Ovary (tissue), 9 donors: ENCODE data around the gene CDC42. TPM values are rescaled to one million over a fixed set of nuclear protein-coding genes. Genes with fewer than 3 reads are reported as not detected.

ENCODE experiments used
- DNase-seq, 5 donors: peaks; one replicate each; pipeline ENCODE4 v3.0.0-alpha.2; 2019 to 2020
- H3K27ac ChIP-seq, 2 donors: fragments of 200-600 bp; one replicate each; pipeline versions ENCODE4 v1.5.1 to v1.8.0; 2019 to 2022
- H3K27me3 ChIP-seq: fragments of 200-600 bp; one replicate; pipeline ENCODE4 v1.8.0; 2022
- H3K36me3 ChIP-seq: fragments of 200-600 bp; sonication (generic); one replicate; pipeline ENCODE4 v1.5.1; 2019
- H3K4me1 ChIP-seq: one replicate; pipeline ENCODE4 v1.8.1; 2013; ENCODE audit warnings: mild to moderate bottlenecking, moderate library complexity; ENCODE audit not compliant: insufficient read depth
- H3K4me3 ChIP-seq: fragments of 200-600 bp; sonication (generic); one replicate; pipeline ENCODE4 v1.5.1; 2017
- H3K9me3 ChIP-seq, 2 donors: fragments of 200-600 bp in 1 of 2; sonication (generic) in 1 of 2; one replicate each; pipeline versions ENCODE4 v1.5.1 to v1.8.1; 2013 to 2019; ENCODE audit warnings: mild to moderate bottlenecking in 1 of 2, moderate library complexity in 1 of 2
- EP300 ChIP-seq: sonication (generic); formaldehyde crosslinking; IDR thresholded peaks from one replicate; pipeline ENCODE4 v1.6.1; 2017; ENCODE audit warnings: antibody characterized with exemption
- POLR2A ChIP-seq: fragments of 450-650 bp; IDR thresholded peaks from one replicate; pipeline ENCODE4 v1.6.1; 2017; ENCODE audit warnings: antibody characterized with exemption, mild to moderate bottlenecking, moderate library complexity
- WGBS, 3 donors: extraction: QIAGEN DNeasy Blood & Tissue Kit in 1 of 3; methylation state at CpG; one replicate each; pipeline versions ENCODE4 v1.1.5 to v1.1.7; 2013 to 2017; 5-methylcytosine and 5-hydroxymethylcytosine counted together
- intact Hi-C, 4 donors: fragments of 100-400 bp; cut with DNase I; formaldehyde crosslinking; loops; one replicate each; pipeline versions ENCODE4 v1.11.0 to v1.15.1; 2022 to 2023
- polyA plus RNA-seq, 2 donors: library from polyadenylated mRNA; stranded (reverse); fragments of 200-250 nt in 1 of 2; fragments of 350-450 nt in 1 of 2; fragmentation: Illumina TruSeq in 1 of 2; extraction: RNeasy Lipid Tissue Mini Kit (QIAGEN cat#74804) in 1 of 2; gene quantifications; one replicate each; pipeline ENCODE4 v1.2.3, GENCODE V29; 2013 to 2014
- total RNA-seq, 7 donors: library from RNA; depleted of rRNA in 2 of 7; stranded (reverse); fragments of >200 nt in 2 of 7; fragmentation: NEBNext Ultra II Directional in 3 of 7; extraction: Animal tissue kit (Norgen Biotek cat#: 25700) in 3 of 7; gene quantifications; one replicate each; pipeline versions ENCODE4 v1.1.0 to v1.2.4, GENCODE V29; 2016 to 2023
- TF ChIP-seq, protein P1 (sequence below), 3 donors: fragments of 450-650 bp in 2 of 3; fragments of 200-600 bp in 1 of 3; IDR thresholded peaks; one replicate each; pipeline versions ENCODE4 v1.5.1 to v1.8.0; 2016 to 2022; ENCODE audit warnings: antibody characterized with exemption in 3 of 3, mild to moderate bottlenecking in 1 of 3
- donor health status: DM: no; HTN: no; CAD: no; lungs with moderate emphysema.
- donor health status: DM: no; HTN: no; CAD: no.
- donor health status: Bipolar disorder and iron deficiency.
- donor health status: DM: yes; HTN: yes; CAD: no.
- donor health status: DM: no; HTN: no; CAD: no.
- donor health status: DM: yes; HTN: yes; CAD: no.

Gene CDC42
- total and polyA plus RNA-seq, 9 donors = 111 to 238 (median 200) TPM

DNA sequence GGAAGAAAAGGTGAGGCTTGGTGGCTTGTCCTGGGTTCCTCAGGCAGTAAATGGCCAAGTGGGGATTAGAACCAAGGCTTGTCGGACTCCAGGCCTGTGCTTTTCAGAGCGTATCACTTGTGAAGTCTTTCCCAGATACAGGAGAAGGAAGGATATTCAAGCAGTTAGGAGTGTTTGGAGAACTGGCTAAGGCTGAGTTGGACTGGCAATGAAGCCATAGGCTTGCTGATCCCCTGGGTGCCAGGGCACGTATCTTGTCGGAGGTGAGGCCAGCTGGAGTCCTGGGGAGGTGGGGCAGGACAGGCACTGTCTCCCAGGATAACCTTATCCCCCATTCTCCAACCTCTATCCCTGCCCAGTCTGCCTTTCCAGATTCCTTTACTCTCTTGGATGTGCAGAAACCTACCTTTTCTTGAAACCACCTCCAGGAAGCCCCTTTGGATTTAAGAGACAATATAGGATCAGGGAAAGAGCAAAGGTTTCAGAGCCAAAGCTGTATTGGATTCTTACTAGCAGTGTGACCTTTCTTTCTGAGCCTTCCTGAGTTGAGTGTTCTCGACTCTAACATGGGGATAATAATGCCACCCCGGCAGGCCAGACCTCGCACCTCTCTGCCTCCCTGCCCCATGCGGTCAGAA is 72.2 kb downstream of the CDC42 start:
- WGBS, 3 donors = 89 to 91% (median 89%) methylated on average over 8 of the region's 8 CpGs
- Histone ChIP-seq H3K36me3 (no peaks in the 10 kb centered on the region), H3K4me3 (no peak overlapping the region), H3K4me1 (no peaks in the 10 kb centered on the region), H3K9me3 (no peaks in the 10 kb centered on the region), H3K27ac (no peak overlapping the region), H3K27me3 (no peaks in the 10 kb centered on the region)
- intact Hi-C loops = no loop called here
- TF ChIP-seq, protein P1, sequence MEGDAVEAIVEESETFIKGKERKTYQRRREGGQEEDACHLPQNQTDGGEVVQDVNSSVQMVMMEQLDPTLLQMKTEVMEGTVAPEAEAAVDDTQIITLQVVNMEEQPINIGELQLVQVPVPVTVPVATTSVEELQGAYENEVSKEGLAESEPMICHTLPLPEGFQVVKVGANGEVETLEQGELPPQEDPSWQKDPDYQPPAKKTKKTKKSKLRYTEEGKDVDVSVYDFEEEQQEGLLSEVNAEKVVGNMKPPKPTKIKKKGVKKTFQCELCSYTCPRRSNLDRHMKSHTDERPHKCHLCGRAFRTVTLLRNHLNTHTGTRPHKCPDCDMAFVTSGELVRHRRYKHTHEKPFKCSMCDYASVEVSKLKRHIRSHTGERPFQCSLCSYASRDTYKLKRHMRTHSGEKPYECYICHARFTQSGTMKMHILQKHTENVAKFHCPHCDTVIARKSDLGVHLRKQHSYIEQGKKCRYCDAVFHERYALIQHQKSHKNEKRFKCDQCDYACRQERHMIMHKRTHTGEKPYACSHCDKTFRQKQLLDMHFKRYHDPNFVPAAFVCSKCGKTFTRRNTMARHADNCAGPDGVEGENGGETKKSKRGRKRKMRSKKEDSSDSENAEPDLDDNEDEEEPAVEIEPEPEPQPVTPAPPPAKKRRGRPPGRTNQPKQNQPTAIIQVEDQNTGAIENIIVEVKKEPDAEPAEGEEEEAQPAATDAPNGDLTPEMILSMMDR (IDR thresholded peaks at IDR 0.05) = no peak
- no peak for TF ChIP-seq POLR2A
- TF ChIP-seq EP300 = no peak
- no peak for DNase-seq

DNA sequence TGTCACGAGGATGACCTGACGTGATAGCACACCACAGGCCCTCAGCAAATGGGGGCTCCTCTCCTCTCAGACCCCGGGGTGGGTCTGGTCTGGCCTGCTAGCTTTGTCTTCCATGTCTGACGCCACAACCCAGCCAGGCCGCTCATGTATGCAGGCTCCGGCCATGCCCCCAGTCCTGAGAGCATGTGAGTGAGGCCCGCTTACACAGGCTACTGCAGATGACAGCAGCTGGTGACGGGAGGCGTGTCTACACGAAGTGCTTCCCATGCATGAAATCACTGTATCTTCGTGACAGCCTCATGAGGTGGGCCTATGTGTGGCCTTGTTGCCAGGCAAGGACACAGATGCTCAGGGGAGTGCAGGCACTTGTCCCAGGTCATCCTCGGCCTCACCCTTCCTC is 74.0 kb downstream of the CDC42 start:
- Histone ChIP-seq H3K36me3 (no peaks in the 10 kb centered on the region), H3K4me1 (no peaks in the 10 kb centered on the region), H3K4me3 (no peak overlapping the region), H3K9me3 (no peaks in the 10 kb centered on the region), H3K27ac (no peak overlapping the region), H3K27me3 (no peaks in the 10 kb centered on the region)
- TF ChIP-seq POLR2A = no peak
- TF ChIP-seq, protein P1 (IDR thresholded peaks at IDR 0.05) = no peak
- TF ChIP-seq EP300 = no peak
- DNase-seq = no peak
- WGBS, 3 donors = 86 to 93% (median 88%) methylated on average over 12 of the region's 12 CpGs
- intact Hi-C loops = no loop called here

DNA sequence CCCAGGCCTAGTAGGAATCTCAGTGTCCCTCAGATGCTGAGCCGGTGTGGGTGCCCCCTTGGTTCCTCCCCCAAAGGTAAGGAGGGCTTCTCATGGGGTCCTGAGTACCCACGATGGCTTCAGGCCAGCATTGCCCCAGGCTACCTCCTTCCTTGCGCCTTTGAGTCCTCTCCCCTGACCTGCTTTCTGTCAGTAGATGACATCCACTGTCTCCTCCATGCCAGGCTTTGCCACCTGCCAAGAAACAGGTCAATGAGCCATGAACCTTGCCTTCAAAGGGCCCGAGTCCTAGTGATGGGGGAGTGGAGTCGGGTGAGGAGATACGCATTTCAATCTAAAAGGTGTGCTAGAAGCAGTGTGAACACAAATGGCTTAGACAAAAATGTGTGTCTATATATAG is 74.7 kb downstream of the CDC42 start:
- TF ChIP-seq POLR2A (no peak), EP300 (no peak)
- TF ChIP-seq, protein P1 (IDR thresholded peaks at IDR 0.05) = no peak
- Histone ChIP-seq H3K4me3 (no peak overlapping the region), H3K4me1 (peaks cover 2% of the 10 kb centered on the region), H3K27ac (no peak overlapping the region), H3K36me3 (no peaks in the 10 kb centered on the region), H3K27me3 (no peaks in the 10 kb centered on the region), H3K9me3 (no peaks in the 10 kb centered on the region)
- WGBS, 3 donors = 78 to 87% (median 81%) methylated on average over 6 of the region's 6 CpGs
- no peak for DNase-seq
- intact Hi-C loops = no loop called here

DNA sequence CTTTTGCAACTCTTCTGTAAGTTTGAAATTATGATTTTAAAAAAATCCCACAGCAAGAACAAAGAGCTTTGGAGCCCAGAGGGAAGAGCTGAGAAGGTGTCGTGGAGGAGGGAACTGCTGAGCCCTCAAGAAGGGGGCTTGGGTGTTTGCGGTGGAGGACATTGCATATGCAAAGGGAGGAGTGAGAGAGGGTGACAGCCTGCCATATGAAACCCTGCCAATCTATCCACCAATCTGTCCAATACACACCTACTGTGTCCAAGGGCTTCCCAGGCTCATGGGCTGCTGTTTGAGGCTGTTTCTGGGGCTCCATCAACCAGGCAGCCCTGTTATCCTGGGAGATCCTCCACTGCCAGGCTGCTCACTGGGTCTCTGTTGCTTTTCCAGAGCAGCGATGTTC is 75.2 kb downstream of the CDC42 start:
- intact Hi-C loops = no loop called here
- H3K4me1 ChIP-seq = peaks cover 5% of the 10 kb centered on the region

More for the DNA sequence above, 75.2 kb downstream of the CDC42 start:
- Histone ChIP-seq H3K36me3 (no peaks in the 10 kb centered on the region), H3K27me3 (no peaks in the 10 kb centered on the region), H3K27ac (no peak overlapping the region), H3K4me3 (no peak overlapping the region), H3K9me3 (no peaks in the 10 kb centered on the region)
- no peak for DNase-seq
- WGBS, 3 donors = 92 to 96% (median 92%) methylated on average over 3 of the region's 3 CpGs
- TF ChIP-seq, protein P1 (IDR thresholded peaks at IDR 0.05) = no peak
- no peak for TF ChIP-seq POLR2A
- TF ChIP-seq EP300 = no peak
